WTC11 (cell line): Measurements from ENCODE around the gene METRNL.

Experiments
- ATF1 ChIP-seq: sonication (generic); formaldehyde crosslinking; IDR thresholded peaks from 2 replicates; pipeline ENCODE4 v1.8.1; 2023; ENCODE audit warnings: mild to moderate bottlenecking, moderate library complexity, missing genetic modification reagents
- ATF2 ChIP-seq: sonication (generic); formaldehyde crosslinking; IDR thresholded peaks from 2 replicates; pipeline ENCODE4 v1.8.1; 2022; ENCODE audit warnings: low read depth, missing genetic modification reagents, borderline replicate concordance
- CREB1 ChIP-seq: sonication (generic); formaldehyde crosslinking; IDR thresholded peaks from 2 replicates; pipeline ENCODE4 v1.8.0; 2023; ENCODE audit warnings: mild to moderate bottlenecking, missing genetic modification reagents
- CREM ChIP-seq: sonication (generic); formaldehyde crosslinking; IDR thresholded peaks from 2 replicates; pipeline ENCODE4 v1.8.1; 2022; ENCODE audit warnings: mild to moderate bottlenecking, missing genetic modification reagents, moderate library complexity
- CTCF ChIP-seq: fragments of 200-600 bp; IDR thresholded peaks from 2 replicates; pipeline ENCODE4 v1.8.0; 2022; ENCODE audit warnings: antibody characterized with exemption
- FOXJ3 ChIP-seq: sonication (generic); formaldehyde crosslinking; IDR thresholded peaks from 2 replicates; pipeline ENCODE4 v1.9.0; 2021; ENCODE audit warnings: missing genetic modification reagents, mild to moderate bottlenecking, borderline replicate concordance
- FOXK1 ChIP-seq: sonication (generic); formaldehyde crosslinking; IDR thresholded peaks from 2 replicates; pipeline ENCODE4 v1.8.0; 2022; ENCODE audit warnings: mild to moderate bottlenecking, moderate library complexity, missing genetic modification reagents
- NR2C2 ChIP-seq: sonication (generic); formaldehyde crosslinking; IDR thresholded peaks from 2 replicates; pipeline ENCODE4 v1.8.0; 2022; ENCODE audit warnings: mild to moderate bottlenecking, missing genetic modification reagents
- RELA ChIP-seq: sonication (generic); formaldehyde crosslinking; IDR thresholded peaks from 2 replicates; pipeline ENCODE4 v1.8.1; 2022; ENCODE audit warnings: missing genetic modification reagents, mild to moderate bottlenecking, borderline replicate concordance
- SP1 ChIP-seq: sonication (generic); formaldehyde crosslinking; conservative IDR thresholded peaks from 2 replicates; pipeline ENCODE4 v1.8.1; 2022; ENCODE audit warnings: missing genetic modification reagents
- TCF7 ChIP-seq: sonication (generic); formaldehyde crosslinking; IDR thresholded peaks from 2 replicates; pipeline ENCODE4 v1.8.0; 2022; ENCODE audit warnings: mild to moderate bottlenecking, low read depth, missing genetic modification reagents, moderate library complexity
- TP53 ChIP-seq: sonication (generic); formaldehyde crosslinking; IDR thresholded peaks from 2 replicates; pipeline ENCODE4 v1.8.1; 2023; ENCODE audit warnings: mild to moderate bottlenecking, missing genetic modification reagents
- TF ChIP-seq, protein P1 (sequence below): sonication (generic); formaldehyde crosslinking; IDR thresholded peaks from 2 replicates; pipeline ENCODE4 v1.8.0; 2022; ENCODE audit warnings: mild to moderate bottlenecking, missing genetic modification reagents

GRCh38 chr17:83121921-83122820 lies 42.8 kb downstream of the METRNL start:
- no peak for TF ChIP-seq CTCF
- TF ChIP-seq TCF7 (CRISPR knock-in tag) = no peak
- TF ChIP-seq FOXJ3 (CRISPR knock-in tag) = no peak
- TF ChIP-seq RELA (CRISPR knock-in tag) = no peak
- TF ChIP-seq NR2C2 (CRISPR knock-in tag) = no peak
- TF ChIP-seq TP53 = no peak
- no peak for TF ChIP-seq ATF1 (CRISPR knock-in tag)
- TF ChIP-seq CREM (CRISPR knock-in tag) = no peak
- TF ChIP-seq, protein P1, sequence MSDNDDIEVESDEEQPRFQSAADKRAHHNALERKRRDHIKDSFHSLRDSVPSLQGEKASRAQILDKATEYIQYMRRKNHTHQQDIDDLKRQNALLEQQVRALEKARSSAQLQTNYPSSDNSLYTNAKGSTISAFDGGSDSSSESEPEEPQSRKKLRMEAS = no peak
- no peak for TF ChIP-seq SP1 (CRISPR knock-in tag)
- TF ChIP-seq FOXK1 (CRISPR knock-in tag) = no peak
- TF ChIP-seq CREB1 = no peak
- TF ChIP-seq ATF2 (CRISPR knock-in tag) = no peak
